ENCODE measurements around the gene ARL13B. TPM values are rescaled to one million over a fixed set of nuclear protein-coding genes. Genes with fewer than 3 reads are reported as not detected.
"Not testable (repeated sequence)": the region's sequence is repeated elsewhere in the genome, so short reads cannot be mapped to it uniquely, and the experiment has no call there.

Gene ARL13B
- total RNA-seq, 2 donors from 2014 or later = 8.4 to 12.6 TPM

GRCh38 chr3:93961026-93961425 lies 18.9 kb upstream of the ARL13B start:
- Histone ChIP-seq H3K9me3 (no peaks in the 10 kb centered on the region), H3K4me1 (ENCODE audit: control insufficient read depth in 1 of 2, low read depth in 2 of 2) (peaks cover 12 to 16% of the 10 kb centered on the region in 2 donors), H3K27ac (peak overlapping the region in 1 of 2 donors; percentile 51), H3K27me3 (replicated peaks; ENCODE audit: insufficient read depth) (no peaks in the 10 kb centered on the region), H3K4me3 (no peak overlapping the region), H3K36me3 (no peaks in the 10 kb centered on the region)
- no peak for ATAC-seq (ENCODE audit: insufficient number of reproducible peaks, low FRiP score, low read depth)
- no peak for TF ChIP-seq CTCF (IDR thresholded peaks at IDR 0.05)
- no peak for DNase-seq (ENCODE audit: low spot score)

- Histone ChIP-seq H3K9me3 (no peaks in the 10 kb centered on the region), H3K4me3 (no peak overlapping the region), H3K4me1 (ENCODE audit: control insufficient read depth in 1 of 2, low read depth in 2 of 2) (peaks cover 12 to 16% of the 10 kb centered on the region in 2 donors), H3K27me3 (replicated peaks; ENCODE audit: insufficient read depth) (no peaks in the 10 kb centered on the region), H3K36me3 (no peaks in the 10 kb centered on the region), H3K27ac (peak overlapping the region in 1 of 2 donors; percentile 51)
- DNase-seq (ENCODE audit: low spot score) (no peak), ATAC-seq (ENCODE audit: insufficient number of reproducible peaks, low FRiP score, low read depth) (no peak)
- no peak for TF ChIP-seq CTCF (IDR thresholded peaks at IDR 0.05)
Measured at GRCh38 chr3:93961489-93961888, 18.5 kb upstream of the ARL13B start.

GRCh38 chr3:93962798-93963197 lies 17.2 kb upstream of the ARL13B start:
- H3K27ac ChIP-seq = peak overlapping the region in 1 of 2 donors; percentile 51
- H3K9me3 ChIP-seq = no peaks in the 10 kb centered on the region
- no peak for TF ChIP-seq CTCF (IDR thresholded peaks at IDR 0.05)
- ATAC-seq (ENCODE audit: insufficient number of reproducible peaks, low FRiP score, low read depth) (no peak), DNase-seq (ENCODE audit: low spot score) (no peak)
- no peaks in the 10 kb centered on the region for H3K27me3 ChIP-seq (replicated peaks; ENCODE audit: insufficient read depth)
- peaks cover 12 to 22% of the 10 kb centered on the region in 2 donors for H3K4me1 ChIP-seq (ENCODE audit: control insufficient read depth in 1 of 2, low read depth in 2 of 2)
- no peak overlapping the region for H3K4me3 ChIP-seq
- no peaks in the 10 kb centered on the region for H3K36me3 ChIP-seq

GRCh38 chr3:93965106-93965505 lies 14.8 kb upstream of the ARL13B start:
- not testable (repeated sequence) for ATAC-seq (ENCODE audit: insufficient number of reproducible peaks, low FRiP score, low read depth); DNase-seq (ENCODE audit: low spot score); H3K4me3 ChIP-seq; H3K36me3 ChIP-seq; H3K27ac ChIP-seq; H3K9me3 ChIP-seq; H3K27me3 ChIP-seq (replicated peaks; ENCODE audit: insufficient read depth)
- peaks cover 30 to 44% of the 10 kb centered on the region in 2 donors for H3K4me1 ChIP-seq (ENCODE audit: control insufficient read depth in 1 of 2, low read depth in 2 of 2)

GRCh38 chr3:93969443-93969842 lies 10.5 kb upstream of the ARL13B start:
- H3K4me1 ChIP-seq (ENCODE audit: control insufficient read depth in 1 of 2, low read depth in 2 of 2) = peaks cover 18 to 44% of the 10 kb centered on the region in 2 donors
- no peak for TF ChIP-seq CTCF (IDR thresholded peaks at IDR 0.05)
- no peak for ATAC-seq (ENCODE audit: insufficient number of reproducible peaks, low FRiP score, low read depth)

GRCh38 chr3:93969997-93970396 lies 10.0 kb upstream of the ARL13B start:
- no peaks in the 10 kb centered on the region for H3K9me3 ChIP-seq
- H3K27ac ChIP-seq = peak overlapping the region in 1 of 2 donors; percentile 51
- no peak overlapping the region for H3K4me3 ChIP-seq
- H3K4me1 ChIP-seq (ENCODE audit: control insufficient read depth in 1 of 2, low read depth in 2 of 2) = peaks cover 18 to 44% of the 10 kb centered on the region in 2 donors
- TF ChIP-seq CTCF (IDR thresholded peaks at IDR 0.05) = no peak
- H3K36me3 ChIP-seq = no peaks in the 10 kb centered on the region
- ATAC-seq (ENCODE audit: insufficient number of reproducible peaks, low FRiP score, low read depth) (no peak), DNase-seq (ENCODE audit: low spot score) (no peak)
- H3K27me3 ChIP-seq (replicated peaks; ENCODE audit: insufficient read depth) = no peaks in the 10 kb centered on the region

More at GRCh38 chr3:93969443-93969842, 10.5 kb upstream of the ARL13B start:
- Histone ChIP-seq H3K27ac (peak overlapping the region; percentile 37 to 51), H3K9me3 (no peaks in the 10 kb centered on the region), H3K4me3 (no peak overlapping the region), H3K27me3 (replicated peaks; ENCODE audit: insufficient read depth) (no peaks in the 10 kb centered on the region), H3K36me3 (no peaks in the 10 kb centered on the region)
- DNase-seq (ENCODE audit: low spot score) = no peak
